GM12878 (cell line): Measurements from ENCODE around the gene FAM114A1.

Experiments used
- CBX3 ChIP-seq: fragments of 200-600 bp; sonication (generic); IDR thresholded peaks from 2 replicates; pipeline ENCODE4 v1.6.1; 2016; ENCODE audit warnings: low read depth, borderline replicate concordance
- CEBPB ChIP-seq, 2 experiments: fragments of 150-350 bp in 1 of 2; IDR thresholded peaks; 2 replicates each; pipeline ENCODE4 v1.6.1; 2012 to 2014; ENCODE audit warnings: low read depth in 2 of 2, low read length in 2 of 2, borderline replicate concordance in 1 of 2, inconsistent platforms in 1 of 2
- CREB1 ChIP-seq: IDR thresholded peaks from 2 replicates; pipeline ENCODE4 v1.6.1; 2012; ENCODE audit warnings: low read depth, mild to moderate bottlenecking, inconsistent platforms
- HSF1 ChIP-seq: fragments of 150-350 bp; IDR thresholded peaks from 2 replicates; pipeline ENCODE4 v1.6.1; 2014; ENCODE audit warnings: mild to moderate bottlenecking, low read depth, low read length
- IKZF2 ChIP-seq, 2 experiments: fragments of 450-650 bp; IDR thresholded peaks; 2 replicates each; pipeline ENCODE4 v1.6.1; 2017; ENCODE audit warnings: mild to moderate bottlenecking in 2 of 2, moderate library complexity in 2 of 2
- PAX8 ChIP-seq: fragments of 450-650 bp; IDR thresholded peaks from 2 replicates; pipeline ENCODE4 v1.6.1; 2017; ENCODE audit warnings: mild to moderate bottlenecking, moderate library complexity
- POLR2A ChIP-seq: IDR thresholded peaks from 2 replicates; pipeline ENCODE4 v1.6.1; 2011; ENCODE audit warnings: low read depth, mild to moderate bottlenecking, low read length
- RAD21 ChIP-seq: IDR thresholded peaks from 2 replicates; pipeline ENCODE4 v1.6.1; 2011; ENCODE audit warnings: mild to moderate bottlenecking, low read depth, low read length, moderate library complexity; ENCODE audit not compliant: insufficient read depth
- ZSCAN29 ChIP-seq: fragments of 450-650 bp; IDR thresholded peaks from 2 replicates; pipeline ENCODE4 v1.6.1; 2017; ENCODE audit warnings: mild to moderate bottlenecking, moderate library complexity
- TF ChIP-seq, protein P1 (sequence below): IDR thresholded peaks from 2 replicates; pipeline ENCODE4 v1.6.1; 2011; ENCODE audit warnings: borderline replicate concordance, low read depth, mild to moderate bottlenecking, moderate library complexity, mixed read lengths, low read length; ENCODE audit not compliant: insufficient read depth; ENCODE audit errors: extremely low read length
- TF ChIP-seq, protein P2 (sequence below), 3 experiments: IDR thresholded peaks in 2 of 3; conservative IDR thresholded peaks in 1 of 3; 2 replicates each; pipeline ENCODE4 v1.5.1; 2011; ENCODE audit warnings: low read depth in 3 of 3, low read length in 3 of 3, mild to moderate bottlenecking in 3 of 3, control low read depth in 2 of 3, moderate library complexity in 2 of 3, inconsistent platforms in 1 of 3, mixed read lengths in 1 of 3; ENCODE audit not compliant: control insufficient read depth in 2 of 3, insufficient read depth in 1 of 3; ENCODE audit errors: extremely low read depth in 1 of 3
- TF ChIP-seq, protein P3 (sequence below): fragments of 450-650 bp; formaldehyde crosslinking; IDR thresholded peaks from 2 replicates; pipeline ENCODE4 v1.5.0; 2022; ENCODE audit warnings: mild to moderate bottlenecking, missing genetic modification characterization
- TF ChIP-seq, protein P4 (sequence below): IDR thresholded peaks from 2 replicates; pipeline ENCODE4 v1.6.1; 2012; ENCODE audit warnings: improper control_type of control experiment, low read depth, low read length; ENCODE audit not compliant: insufficient replicate concordance

DNA sequence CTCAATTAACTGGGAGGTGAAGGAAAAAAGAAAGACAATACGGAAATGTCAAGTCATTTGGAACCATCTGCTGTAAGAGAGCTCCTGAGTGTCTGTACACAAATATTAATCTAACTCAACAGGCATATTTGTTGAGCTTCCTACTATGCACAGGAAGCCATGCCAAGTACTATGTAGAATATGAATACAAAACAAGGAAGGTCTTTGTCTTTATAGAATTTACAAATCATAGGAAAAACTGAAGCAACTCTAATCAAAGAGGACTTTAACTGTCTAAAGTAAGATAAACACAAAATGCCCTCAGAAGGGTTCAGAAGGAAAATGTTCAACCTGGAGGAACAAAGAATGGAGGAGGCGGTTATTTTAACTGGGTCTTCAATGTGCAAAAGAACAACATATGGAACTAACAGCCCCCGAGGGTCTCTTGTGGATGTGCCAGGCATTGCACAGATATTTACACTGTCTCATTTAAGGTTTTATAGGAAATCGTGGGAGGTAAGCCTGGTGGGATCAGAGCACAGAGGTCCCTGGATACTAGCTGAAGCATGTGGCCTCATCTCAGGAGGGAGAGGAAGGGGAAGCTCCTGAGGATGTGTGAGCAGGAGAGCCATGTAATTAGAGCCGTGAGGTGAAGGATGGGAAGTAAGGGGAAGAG lies 5.8 kb downstream of the FAM114A1 start:
- TF ChIP-seq, protein P1, sequence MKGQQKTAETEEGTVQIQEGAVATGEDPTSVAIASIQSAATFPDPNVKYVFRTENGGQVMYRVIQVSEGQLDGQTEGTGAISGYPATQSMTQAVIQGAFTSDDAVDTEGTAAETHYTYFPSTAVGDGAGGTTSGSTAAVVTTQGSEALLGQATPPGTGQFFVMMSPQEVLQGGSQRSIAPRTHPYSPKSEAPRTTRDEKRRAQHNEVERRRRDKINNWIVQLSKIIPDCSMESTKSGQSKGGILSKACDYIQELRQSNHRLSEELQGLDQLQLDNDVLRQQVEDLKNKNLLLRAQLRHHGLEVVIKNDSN, result no peak
- no peak for TF ChIP-seq CBX3
- TF ChIP-seq HSF1, result no peak
- peak; percentile 18; the same call in 1 of the 2 replicates for TF ChIP-seq RAD21
- TF ChIP-seq, protein P2, sequence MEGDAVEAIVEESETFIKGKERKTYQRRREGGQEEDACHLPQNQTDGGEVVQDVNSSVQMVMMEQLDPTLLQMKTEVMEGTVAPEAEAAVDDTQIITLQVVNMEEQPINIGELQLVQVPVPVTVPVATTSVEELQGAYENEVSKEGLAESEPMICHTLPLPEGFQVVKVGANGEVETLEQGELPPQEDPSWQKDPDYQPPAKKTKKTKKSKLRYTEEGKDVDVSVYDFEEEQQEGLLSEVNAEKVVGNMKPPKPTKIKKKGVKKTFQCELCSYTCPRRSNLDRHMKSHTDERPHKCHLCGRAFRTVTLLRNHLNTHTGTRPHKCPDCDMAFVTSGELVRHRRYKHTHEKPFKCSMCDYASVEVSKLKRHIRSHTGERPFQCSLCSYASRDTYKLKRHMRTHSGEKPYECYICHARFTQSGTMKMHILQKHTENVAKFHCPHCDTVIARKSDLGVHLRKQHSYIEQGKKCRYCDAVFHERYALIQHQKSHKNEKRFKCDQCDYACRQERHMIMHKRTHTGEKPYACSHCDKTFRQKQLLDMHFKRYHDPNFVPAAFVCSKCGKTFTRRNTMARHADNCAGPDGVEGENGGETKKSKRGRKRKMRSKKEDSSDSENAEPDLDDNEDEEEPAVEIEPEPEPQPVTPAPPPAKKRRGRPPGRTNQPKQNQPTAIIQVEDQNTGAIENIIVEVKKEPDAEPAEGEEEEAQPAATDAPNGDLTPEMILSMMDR (IDR thresholded peaks at IDR 0.05 in 2 of 3, conservative IDR thresholded peaks at IDR 0.05 in 1 of 3; ENCODE audit: control insufficient read depth in 2 of 3, extremely low read depth in 1 of 3, insufficient read depth in 1 of 3, low read depth in 3 of 3, low read length in 3 of 3), result no peak
- TF ChIP-seq, protein P3, sequence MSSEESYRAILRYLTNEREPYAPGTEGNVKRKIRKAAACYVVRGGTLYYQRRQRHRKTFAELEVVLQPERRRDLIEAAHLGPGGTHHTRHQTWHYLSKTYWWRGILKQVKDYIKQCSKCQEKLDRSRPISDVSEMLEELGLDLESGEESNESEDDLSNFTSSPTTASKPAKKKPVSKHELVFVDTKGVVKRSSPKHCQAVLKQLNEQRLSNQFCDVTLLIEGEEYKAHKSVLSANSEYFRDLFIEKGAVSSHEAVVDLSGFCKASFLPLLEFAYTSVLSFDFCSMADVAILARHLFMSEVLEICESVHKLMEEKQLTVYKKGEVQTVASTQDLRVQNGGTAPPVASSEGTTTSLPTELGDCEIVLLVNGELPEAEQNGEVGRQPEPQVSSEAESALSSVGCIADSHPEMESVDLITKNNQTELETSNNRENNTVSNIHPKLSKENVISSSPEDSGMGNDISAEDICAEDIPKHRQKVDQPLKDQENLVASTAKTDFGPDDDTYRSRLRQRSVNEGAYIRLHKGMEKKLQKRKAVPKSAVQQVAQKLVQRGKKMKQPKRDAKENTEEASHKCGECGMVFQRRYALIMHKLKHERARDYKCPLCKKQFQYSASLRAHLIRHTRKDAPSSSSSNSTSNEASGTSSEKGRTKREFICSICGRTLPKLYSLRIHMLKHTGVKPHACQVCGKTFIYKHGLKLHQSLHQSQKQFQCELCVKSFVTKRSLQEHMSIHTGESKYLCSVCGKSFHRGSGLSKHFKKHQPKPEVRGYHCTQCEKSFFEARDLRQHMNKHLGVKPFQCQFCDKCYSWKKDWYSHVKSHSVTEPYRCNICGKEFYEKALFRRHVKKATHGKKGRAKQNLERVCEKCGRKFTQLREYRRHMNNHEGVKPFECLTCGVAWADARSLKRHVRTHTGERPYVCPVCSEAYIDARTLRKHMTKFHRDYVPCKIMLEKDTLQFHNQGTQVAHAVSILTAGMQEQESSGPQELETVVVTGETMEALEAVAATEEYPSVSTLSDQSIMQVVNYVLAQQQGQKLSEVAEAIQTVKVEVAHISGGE (CRISPR knock-in tag), result no peak
- TF ChIP-seq CEBPB (IDR thresholded peaks at IDR 0.05; ENCODE audit: borderline replicate concordance in 1 of 2, low read depth in 2 of 2, low read length in 2 of 2), result no peak
- no peak for TF ChIP-seq CREB1
- no peak for TF ChIP-seq ZSCAN29
- TF ChIP-seq, protein P4, sequence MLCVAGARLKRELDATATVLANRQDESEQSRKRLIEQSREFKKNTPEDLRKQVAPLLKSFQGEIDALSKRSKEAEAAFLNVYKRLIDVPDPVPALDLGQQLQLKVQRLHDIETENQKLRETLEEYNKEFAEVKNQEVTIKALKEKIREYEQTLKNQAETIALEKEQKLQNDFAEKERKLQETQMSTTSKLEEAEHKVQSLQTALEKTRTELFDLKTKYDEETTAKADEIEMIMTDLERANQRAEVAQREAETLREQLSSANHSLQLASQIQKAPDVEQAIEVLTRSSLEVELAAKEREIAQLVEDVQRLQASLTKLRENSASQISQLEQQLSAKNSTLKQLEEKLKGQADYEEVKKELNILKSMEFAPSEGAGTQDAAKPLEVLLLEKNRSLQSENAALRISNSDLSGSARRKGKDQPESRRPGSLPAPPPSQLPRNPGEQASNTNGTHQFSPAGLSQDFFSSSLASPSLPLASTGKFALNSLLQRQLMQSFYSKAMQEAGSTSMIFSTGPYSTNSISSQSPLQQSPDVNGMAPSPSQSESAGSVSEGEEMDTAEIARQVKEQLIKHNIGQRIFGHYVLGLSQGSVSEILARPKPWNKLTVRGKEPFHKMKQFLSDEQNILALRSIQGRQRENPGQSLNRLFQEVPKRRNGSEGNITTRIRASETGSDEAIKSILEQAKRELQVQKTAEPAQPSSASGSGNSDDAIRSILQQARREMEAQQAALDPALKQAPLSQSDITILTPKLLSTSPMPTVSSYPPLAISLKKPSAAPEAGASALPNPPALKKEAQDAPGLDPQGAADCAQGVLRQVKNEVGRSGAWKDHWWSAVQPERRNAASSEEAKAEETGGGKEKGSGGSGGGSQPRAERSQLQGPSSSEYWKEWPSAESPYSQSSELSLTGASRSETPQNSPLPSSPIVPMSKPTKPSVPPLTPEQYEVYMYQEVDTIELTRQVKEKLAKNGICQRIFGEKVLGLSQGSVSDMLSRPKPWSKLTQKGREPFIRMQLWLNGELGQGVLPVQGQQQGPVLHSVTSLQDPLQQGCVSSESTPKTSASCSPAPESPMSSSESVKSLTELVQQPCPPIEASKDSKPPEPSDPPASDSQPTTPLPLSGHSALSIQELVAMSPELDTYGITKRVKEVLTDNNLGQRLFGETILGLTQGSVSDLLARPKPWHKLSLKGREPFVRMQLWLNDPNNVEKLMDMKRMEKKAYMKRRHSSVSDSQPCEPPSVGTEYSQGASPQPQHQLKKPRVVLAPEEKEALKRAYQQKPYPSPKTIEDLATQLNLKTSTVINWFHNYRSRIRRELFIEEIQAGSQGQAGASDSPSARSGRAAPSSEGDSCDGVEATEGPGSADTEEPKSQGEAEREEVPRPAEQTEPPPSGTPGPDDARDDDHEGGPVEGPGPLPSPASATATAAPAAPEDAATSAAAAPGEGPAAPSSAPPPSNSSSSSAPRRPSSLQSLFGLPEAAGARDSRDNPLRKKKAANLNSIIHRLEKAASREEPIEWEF, result no peak
- no peak for TF ChIP-seq IKZF2 (IDR thresholded peaks at IDR 0.05)
- TF ChIP-seq POLR2A, result no peak
- no peak for TF ChIP-seq PAX8
